ENCODE results near the gene JAKMIP2. TPM values are rescaled to one million over a fixed set of nuclear protein-coding genes. Genes with fewer than 3 reads are reported as not detected.

The JAKMIP2 gene
- polyA plus RNA-seq, 1 of the 3 experiments (the other 2 are of a cell fraction), result 2.1 TPM

- Histone ChIP-seq H3K4me2 (no peak overlapping the region), H3K9ac (no peak overlapping the region), H3K36me3 (replicated peaks in 1 of 2; ENCODE audit: control insufficient read depth in 1 of 2, insufficient read depth in 2 of 2, low read length in 1 of 2) (no peaks in the 10 kb centered on the region), H3F3A (replicated peaks; ENCODE audit: insufficient read depth) (peaks cover 3% of the 10 kb centered on the region), H3K9me2 (no peaks in the 10 kb centered on the region), H3K4me3 (ENCODE audit: low read depth in 2 of 2, low read length in 1 of 2) (no peak overlapping the region), H3K27me3 (ENCODE audit: insufficient read depth) (no peaks in the 10 kb centered on the region), H3K4me1 (ENCODE audit: control insufficient read depth in 1 of 2, insufficient read depth in 2 of 2, low read depth in 1 of 2, low read length in 1 of 2) (no peaks in the 10 kb centered on the region; a peak in 2 of 4 replicates), H2AFZ (ENCODE audit: low read depth) (no peak overlapping the region), H4K20me1 (ENCODE audit: insufficient read depth) (no peaks in the 10 kb centered on the region), H3K27ac (ENCODE audit: low read depth in 2 of 2, low read length in 1 of 2) (no peak overlapping the region), H3K9me3 (no peaks in the 10 kb centered on the region), H3K79me2 (ENCODE audit: insufficient read depth) (no peaks in the 10 kb centered on the region)
- DNase-seq, result no peak
- no peak for TF ChIP-seq SMC3 (IDR thresholded peaks at IDR 0.05; ENCODE audit: low read depth, low read length)
- ChIA-PET CTCF (interaction anchor here (2.1 to 3.2 kb wide), 2 partner anchors 35 to 160 kb away, joined by 6 to 13 read pairs; no protein-coding TSS in a partner anchor), POLR2A (no interaction called here)
Observed at GRCh38 chr5:147788023-147788422, 5.5 kb upstream of the JAKMIP2 start.

- DNase-seq, result no peak
- ChIA-PET POLR2A (no interaction called here), CTCF (interaction anchor here (1.4 to 1.5 kb wide), 2 partner anchors 37 to 158 kb away, joined by 3 to 5 read pairs; no protein-coding TSS in a partner anchor)
- TF ChIP-seq NFIC (IDR thresholded peaks at IDR 0.05; ENCODE audit: borderline replicate concordance) (no peak), RCOR1 (IDR thresholded peaks at IDR 0.05; ENCODE audit: low read length) (no peak), CTCF (IDR thresholded peaks at IDR 0.05) (no peak), SMC3 (IDR thresholded peaks at IDR 0.05; ENCODE audit: low read depth, low read length) (no peak), RXRA (IDR thresholded peaks at IDR 0.05; ENCODE audit: borderline replicate concordance, low read depth) (no peak), FOXM1 (IDR thresholded peaks at IDR 0.05; ENCODE audit: low read depth) (no peak), IRF3 (IDR thresholded peaks at IDR 0.05; ENCODE audit: low read depth, low read length) (no peak), MXI1 (IDR thresholded peaks at IDR 0.05; ENCODE audit: low read depth, low read length) (no peak), FOXJ3 (CRISPR knock-in tag; IDR thresholded peaks at IDR 0.05) (no peak), TCF12 (IDR thresholded peaks at IDR 0.05) (no peak), USF2 (IDR thresholded peaks at IDR 0.05; ENCODE audit: borderline replicate concordance, low read depth, low read length) (no peak), POLR2AphosphoS5 (IDR thresholded peaks at IDR 0.05; ENCODE audit: low read depth, low read length) (no peak), YY1 (IDR thresholded peaks at IDR 0.05; ENCODE audit: low read depth) (no peak), EZH2phosphoT487 (IDR thresholded peaks at IDR 0.05; ENCODE audit: borderline replicate concordance, low read depth) (no peak)
- Histone ChIP-seq H3K36me3 (replicated peaks in 1 of 2; ENCODE audit: control insufficient read depth in 1 of 2, insufficient read depth in 2 of 2, low read length in 1 of 2) (no peaks in the 10 kb centered on the region), H3K9ac (no peak overlapping the region), H3F3A (replicated peaks; ENCODE audit: insufficient read depth) (peaks cover 10% of the 10 kb centered on the region), H3K79me2 (ENCODE audit: insufficient read depth) (no peaks in the 10 kb centered on the region; the same call in 1 of the 2 replicates), H3K27me3 (ENCODE audit: insufficient read depth) (no peaks in the 10 kb centered on the region), H3K4me3 (ENCODE audit: low read depth in 2 of 2, low read length in 1 of 2) (no peak overlapping the region), H2AFZ (ENCODE audit: low read depth) (no peak overlapping the region), H3K9me3 (no peaks in the 10 kb centered on the region), H3K4me1 (ENCODE audit: control insufficient read depth in 1 of 2, insufficient read depth in 2 of 2, low read depth in 1 of 2, low read length in 1 of 2) (no peaks in the 10 kb centered on the region; a peak in 2 of 4 replicates), H3K9me2 (no peaks in the 10 kb centered on the region), H3K4me2 (no peak overlapping the region), H4K20me1 (ENCODE audit: insufficient read depth) (no peaks in the 10 kb centered on the region), H3K27ac (ENCODE audit: low read depth in 2 of 2, low read length in 1 of 2) (no peak overlapping the region)
- 43% methylated on average over 2 of the region's 2 CpGs for WGBS (ENCODE audit: low lambda C conversion rate)
Observed at GRCh38 chr5:147786142-147786541, 3.6 kb upstream of the JAKMIP2 start.
